ES-I3 (cell line): Measurements from ENCODE around the gene CBFA2T2.
A peak's percentile ranks its signal among the peaks of the same experiment; 100 is the strongest.
"Not testable (repeated sequence)": the region's sequence is repeated elsewhere in the genome, so short reads cannot be mapped to it uniquely, and the experiment has no call there.

Source experiments
- H3K36me3 ChIP-seq: 2 replicates; pipeline ENCODE4 v1.6.1; 2013; ENCODE audit warnings: mild to moderate bottlenecking, low read length, control low read depth, moderate library complexity; ENCODE audit not compliant: insufficient read depth
- H3K4me1 ChIP-seq: 2 replicates; pipeline ENCODE4 v1.6.1; 2013; ENCODE audit warnings: mild to moderate bottlenecking, control low read depth, low read length; ENCODE audit not compliant: insufficient read depth
- H3K9ac ChIP-seq: 2 replicates; pipeline ENCODE4 v1.6.1; 2013; ENCODE audit warnings: low read depth, mild to moderate bottlenecking, low read length, moderate library complexity
- H3K9me3 ChIP-seq: 2 replicates; pipeline ENCODE4 v1.6.1; 2013; ENCODE audit warnings: mild to moderate bottlenecking, low read length, moderate library complexity; ENCODE audit not compliant: control insufficient read depth, insufficient read depth

Gene CBFA2T2

DNA sequence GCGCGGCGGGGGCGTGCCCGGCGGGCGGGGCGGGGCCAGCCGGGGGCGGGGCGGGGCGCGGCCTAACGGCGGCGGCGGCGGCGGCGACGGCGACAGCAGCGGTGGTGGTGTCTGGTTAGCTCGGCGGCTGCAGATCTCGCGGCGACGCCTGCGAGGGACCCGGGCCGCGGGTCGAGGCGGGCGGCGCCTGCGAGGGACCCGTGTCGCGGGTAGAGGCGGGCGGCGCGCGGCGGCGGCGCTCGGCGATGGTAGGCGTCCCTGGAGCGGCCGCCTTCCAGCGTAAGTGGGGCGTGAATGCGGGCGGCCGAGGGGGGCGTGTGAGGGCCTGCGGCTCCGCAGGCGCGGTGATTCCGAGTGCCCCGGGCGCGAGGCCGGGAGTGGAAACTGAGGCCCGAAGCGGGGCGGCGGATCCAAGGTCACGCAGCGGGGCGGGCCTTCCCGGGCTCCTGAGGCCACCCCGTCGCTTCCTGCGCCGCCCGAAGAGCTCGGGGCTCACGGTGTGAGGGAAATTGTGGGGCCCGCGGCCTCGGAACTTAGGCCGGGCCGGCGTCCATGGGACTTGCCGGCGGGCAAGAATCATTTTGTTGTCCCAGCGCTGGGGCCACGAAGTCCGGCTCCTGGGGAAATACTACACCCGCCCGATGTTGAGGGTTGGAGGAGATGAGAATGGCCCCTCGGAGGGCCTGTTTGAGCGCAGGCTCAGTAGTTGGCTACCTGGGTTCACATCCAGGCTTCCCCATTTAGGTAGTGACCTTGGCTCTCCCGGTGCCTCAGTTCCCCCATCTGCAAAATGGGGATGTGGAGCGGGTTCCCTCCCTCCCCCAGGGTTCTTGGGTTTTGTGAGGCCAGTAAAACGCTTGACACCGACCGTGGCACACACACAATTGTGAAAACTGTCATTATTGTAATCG is at the start of gene CBFA2T2:
TSS of gene CBFA2T2 (plus strand) at position 74 of the 911 bp plus-strand sequence. CDS start at position 246, 172 bp downstream.
- Histone ChIP-seq H3K4me1 (no peaks in the 10 kb centered on the region; the same call in 1 of the 2 replicates), H3K9ac (peak within 1 kb of the TSS; percentile 97), H3K9me3 (no peaks in the 10 kb centered on the region), H3K36me3 (no peaks in the 10 kb centered on the region)

DNA sequence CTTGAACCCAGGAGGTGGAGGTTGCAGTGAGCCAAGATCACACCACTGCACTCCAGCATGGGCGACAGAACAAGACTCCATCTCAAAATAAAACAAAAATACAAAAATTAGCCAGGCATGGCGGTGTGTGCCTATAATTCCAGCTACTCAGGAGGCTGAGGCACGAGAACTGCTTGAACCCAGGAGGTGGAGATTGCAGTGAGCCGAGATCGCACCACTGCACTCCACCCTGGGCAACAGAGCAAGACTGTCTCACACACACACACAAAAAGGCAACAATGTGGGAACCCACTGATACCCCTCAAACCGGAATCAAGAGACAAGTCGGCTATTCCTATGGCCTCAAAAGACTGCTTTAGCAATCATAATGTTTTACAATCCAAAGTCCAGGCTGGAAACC is 49.3 kb upstream of the CBFA2T2 start:
- H3K9me3 ChIP-seq, H3K4me1 ChIP-seq, H3K36me3 ChIP-seq, H3K9ac ChIP-seq: not testable (repeated sequence)

DNA sequence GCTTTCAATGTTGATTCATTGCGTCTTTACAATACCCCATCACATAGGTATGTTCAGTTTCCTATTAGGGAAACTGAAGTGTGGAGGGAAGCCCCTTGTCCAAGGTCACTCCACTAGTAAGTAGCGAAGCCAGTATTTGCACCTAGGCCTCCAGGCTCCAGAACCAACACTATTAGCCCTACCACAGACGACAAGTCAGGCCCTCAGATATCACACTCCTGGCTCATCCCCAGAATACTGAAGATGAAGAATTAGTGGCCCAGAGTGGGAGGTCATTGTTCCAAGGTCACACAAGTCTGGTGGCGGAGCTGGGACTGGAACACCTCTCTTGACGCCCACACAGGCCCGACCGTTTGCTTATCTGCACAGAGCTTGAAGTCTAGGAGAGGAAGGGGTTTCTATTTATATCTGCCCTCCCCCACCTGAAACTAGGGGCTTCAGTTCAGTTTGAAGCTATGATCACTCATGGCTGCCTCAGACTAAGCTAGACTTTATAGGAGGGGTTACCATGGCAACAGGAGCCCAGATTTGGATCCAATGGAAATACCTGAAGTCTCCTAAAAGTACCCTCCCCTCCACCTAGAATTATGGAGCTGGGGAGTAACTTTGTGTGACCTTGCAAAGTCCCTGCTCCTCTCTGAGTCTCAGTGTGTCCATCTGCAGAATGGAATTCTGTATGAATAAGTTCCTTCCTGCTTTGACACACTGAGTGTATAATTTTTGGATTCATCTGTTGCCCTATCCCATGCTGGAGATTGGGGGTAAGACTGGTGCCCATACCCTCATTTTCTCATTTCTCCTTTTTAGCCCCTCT is 48.5 kb upstream of the CBFA2T2 start:
- no peak overlapping the region for H3K9ac ChIP-seq
- no peaks in the 10 kb centered on the region for H3K9me3 ChIP-seq
- H3K4me1 ChIP-seq: no peaks in the 10 kb centered on the region
- no peaks in the 10 kb centered on the region for H3K36me3 ChIP-seq

DNA sequence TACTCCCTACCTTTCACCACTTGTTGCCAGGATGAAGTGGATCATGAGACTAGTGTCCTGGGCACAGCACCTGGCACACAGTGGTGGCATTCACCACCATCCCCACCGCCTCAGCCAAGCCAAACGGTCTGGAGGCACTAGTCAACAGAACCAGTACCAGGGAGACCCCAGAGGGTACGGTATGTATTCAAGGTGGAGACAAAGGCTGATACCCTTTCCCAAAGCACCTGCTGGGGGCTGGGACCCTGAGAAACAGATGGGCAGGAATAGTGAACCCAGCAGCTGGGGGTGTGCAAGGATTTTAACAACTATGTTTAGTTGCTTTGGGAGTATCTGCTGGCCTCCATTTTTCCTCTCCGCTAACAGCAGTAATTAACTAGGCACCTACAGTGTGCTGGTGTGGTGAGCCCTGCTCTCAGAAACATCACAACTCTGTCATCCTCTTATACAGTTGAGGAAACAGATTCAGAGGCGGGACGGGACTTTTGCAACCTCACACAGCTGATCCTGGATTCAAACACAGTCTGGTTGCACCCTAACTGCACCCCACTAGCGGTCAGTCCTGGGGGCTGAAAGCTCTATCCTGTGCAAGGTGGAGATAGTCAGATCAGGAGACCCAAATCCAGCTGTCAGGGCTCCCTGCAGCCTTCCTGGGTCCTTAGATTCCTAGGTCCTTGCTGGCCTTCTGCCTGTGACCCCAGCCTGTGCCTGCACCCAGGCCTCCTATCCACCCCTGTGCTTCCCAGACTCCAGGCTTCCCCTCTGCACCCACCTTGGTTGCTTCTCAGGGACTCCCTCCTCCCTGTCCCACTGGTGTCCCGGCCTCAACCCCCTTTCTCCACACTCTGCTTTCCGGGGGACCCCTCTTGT is 47.5 kb upstream of the CBFA2T2 start:
- H3K9ac ChIP-seq: peak overlapping the region; percentile 87; the same call in 1 of the 2 replicates
- H3K36me3 ChIP-seq: no peaks in the 10 kb centered on the region
- H3K4me1 ChIP-seq: no peaks in the 10 kb centered on the region
- H3K9me3 ChIP-seq: no peaks in the 10 kb centered on the region

DNA sequence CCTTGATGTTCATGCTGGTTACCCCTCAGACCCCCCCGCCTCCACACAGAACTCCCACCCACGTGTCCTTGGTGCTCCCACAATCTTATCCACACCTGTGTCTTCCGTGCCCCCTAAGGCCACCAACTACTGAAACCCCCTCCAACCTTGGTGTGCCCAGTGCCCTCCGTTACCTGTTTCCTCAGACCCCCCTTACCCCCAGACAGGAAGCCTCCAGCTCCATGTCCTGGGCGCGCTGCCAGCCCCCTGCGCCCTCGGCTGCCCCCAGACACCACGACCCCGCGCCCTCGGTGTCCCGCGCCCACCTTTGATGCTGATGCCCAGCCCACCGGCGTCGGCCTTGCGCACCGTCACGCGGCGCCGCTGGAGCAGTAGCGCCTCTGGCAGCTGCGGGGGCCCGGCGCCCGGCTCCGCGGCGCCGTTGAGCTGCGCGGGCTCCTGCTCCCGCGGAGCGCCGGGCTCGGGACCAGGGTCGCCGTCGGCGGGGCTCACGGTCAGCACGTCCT is 46.8 kb upstream of the CBFA2T2 start:
- Histone ChIP-seq H3K4me1 (no peaks in the 10 kb centered on the region), H3K36me3 (no peaks in the 10 kb centered on the region), H3K9me3 (no peaks in the 10 kb centered on the region), H3K9ac (peak overlapping the region; percentile 87)

DNA sequence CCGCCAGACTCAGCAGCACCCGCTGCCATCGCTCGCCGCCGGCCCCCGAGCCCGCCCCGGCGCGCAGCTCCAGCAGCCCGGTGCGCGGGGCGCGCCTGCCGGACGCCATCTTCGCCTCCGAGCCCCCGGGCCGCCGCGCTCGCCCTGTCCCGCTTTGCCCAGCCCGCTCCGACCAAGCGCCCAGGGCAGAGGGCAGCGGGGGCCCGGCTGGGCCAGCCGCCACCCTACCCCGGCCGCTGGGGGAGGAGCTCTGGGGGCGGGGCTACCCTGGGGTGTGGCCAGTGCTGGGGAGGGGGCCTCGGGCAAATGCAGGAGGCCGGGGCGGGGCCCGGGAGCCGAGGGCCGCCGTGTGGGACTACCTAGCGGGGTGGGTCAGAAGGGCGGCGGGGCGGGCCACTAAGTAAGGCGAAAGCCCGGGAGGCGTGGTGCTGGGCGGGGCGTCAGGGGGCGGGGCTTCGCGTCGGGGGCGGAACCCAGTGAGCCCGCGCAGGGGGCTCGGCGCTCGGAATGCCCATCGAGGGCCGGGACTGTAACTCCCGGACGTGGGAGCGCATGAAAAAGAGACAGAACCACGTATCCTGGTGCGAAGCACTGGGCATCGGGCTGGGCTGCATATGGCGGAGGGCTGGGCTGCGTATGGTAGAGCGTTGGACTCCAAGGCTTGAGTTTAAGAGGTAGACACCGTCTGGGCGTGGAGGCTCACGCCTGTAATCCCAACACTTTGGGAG is 46.2 kb upstream of the CBFA2T2 start, which contains the start of gene SNTA1:
TSS of gene SNTA1 (minus strand) at position 252 of the 728 bp plus-strand sequence. CDS start at position 109, 143 bp downstream.
- no peaks in the 10 kb centered on the region for H3K9me3 ChIP-seq
- H3K9ac ChIP-seq: peak within 1 kb of the TSS; percentile 87
- no peaks in the 10 kb centered on the region for H3K4me1 ChIP-seq
- H3K36me3 ChIP-seq: no peaks in the 10 kb centered on the region

DNA sequence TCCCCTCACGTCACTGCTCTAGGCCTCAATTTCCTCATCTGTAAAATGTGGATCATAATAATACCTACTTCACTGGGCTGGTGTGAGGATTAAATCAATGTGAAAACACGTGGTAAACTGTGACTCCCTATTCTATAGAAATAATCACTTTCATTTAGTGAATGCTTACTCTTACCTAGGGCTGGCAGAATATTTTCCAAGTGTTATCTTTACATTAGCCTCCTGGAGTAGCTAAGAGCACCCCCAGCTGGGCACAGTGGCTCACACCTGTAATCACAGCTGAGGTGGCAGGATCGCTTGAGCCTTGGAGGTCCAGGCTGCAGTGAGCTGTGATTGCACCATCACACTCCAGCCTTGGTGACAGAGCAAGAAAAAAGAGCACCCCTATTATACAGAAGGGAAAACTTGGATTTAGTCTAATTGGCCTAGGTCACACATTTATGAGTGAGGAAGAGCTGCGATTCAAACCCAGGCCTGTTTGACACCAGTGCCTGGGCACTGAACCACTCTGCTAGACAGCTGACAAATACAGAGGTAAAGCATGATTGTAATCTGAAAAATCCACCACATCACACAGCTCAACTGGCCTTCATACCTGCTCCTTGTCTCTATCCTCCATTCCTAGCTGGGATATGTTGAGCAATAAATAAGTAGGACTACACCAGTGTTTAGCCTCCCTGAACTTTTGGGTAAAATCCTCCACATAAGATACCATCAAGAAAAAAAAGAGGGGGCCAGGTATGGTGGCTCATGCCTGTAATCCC is 44.9 kb upstream of the CBFA2T2 start:
- H3K9me3 ChIP-seq: no peaks in the 10 kb centered on the region
- peak overlapping the region; percentile 72; the same call in 1 of the 2 replicates for H3K9ac ChIP-seq
- H3K4me1 ChIP-seq: no peaks in the 10 kb centered on the region
- no peaks in the 10 kb centered on the region for H3K36me3 ChIP-seq

DNA sequence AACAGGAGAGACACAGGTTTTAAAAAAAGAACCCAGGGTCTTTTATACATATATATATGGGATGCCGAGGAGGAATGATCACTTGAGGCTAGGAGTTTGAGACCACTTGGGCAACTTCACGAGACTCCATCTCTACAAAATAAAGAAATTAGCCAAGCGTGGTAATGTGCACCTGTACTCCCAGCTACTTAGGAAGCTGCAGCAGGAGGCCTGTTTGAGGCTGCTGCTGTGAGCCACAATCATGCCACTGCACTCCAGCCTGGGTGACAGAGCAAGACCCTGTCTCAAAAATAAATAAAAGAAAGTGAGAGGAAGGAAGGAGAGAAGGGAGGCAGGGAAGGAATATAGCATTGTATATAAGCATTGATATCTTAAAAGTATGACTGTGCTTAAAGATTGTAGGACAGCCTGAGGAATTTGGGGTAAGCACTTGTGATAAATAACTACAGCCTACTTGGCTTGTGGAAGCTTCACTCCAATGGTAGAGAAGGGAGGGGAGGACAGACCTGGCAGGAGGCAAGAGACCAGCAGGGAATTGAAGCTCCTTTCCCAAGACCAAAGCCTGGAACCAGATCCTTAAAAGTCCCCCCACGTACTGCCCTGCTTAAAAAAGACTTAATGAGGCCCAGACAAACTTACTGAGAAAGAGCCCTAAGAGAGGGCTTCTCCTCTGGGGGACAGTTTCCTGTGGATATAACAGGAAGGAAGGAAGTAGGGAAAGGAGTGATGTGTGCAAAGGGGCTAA is 43.8 kb upstream of the CBFA2T2 start:
- H3K36me3 ChIP-seq: no peaks in the 10 kb centered on the region
- no peaks in the 10 kb centered on the region for H3K9me3 ChIP-seq
- no peak overlapping the region for H3K9ac ChIP-seq
- H3K4me1 ChIP-seq: no peaks in the 10 kb centered on the region

DNA sequence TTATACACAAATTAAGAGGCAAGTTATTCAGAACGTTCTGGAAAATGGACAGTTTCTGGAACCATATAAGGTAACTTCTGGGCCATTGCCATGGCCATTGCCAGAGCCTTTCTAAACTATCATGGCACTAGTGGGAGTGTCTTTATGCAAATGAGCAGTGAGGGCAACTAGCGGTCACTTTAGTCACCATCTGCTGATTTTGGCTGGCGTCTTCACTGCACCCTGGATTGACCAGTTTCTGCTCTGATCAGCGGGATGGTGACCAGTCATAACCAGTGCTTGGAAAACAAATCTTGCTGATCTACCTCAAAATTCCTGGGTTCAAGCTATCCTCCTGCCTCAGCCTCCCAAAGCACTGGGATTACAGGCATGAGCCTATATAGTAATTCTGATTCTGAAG is 39.0 kb upstream of the CBFA2T2 start:
- H3K9ac ChIP-seq: no peak overlapping the region
- no peaks in the 10 kb centered on the region for H3K36me3 ChIP-seq
- no peaks in the 10 kb centered on the region for H3K4me1 ChIP-seq
- H3K9me3 ChIP-seq: no peaks in the 10 kb centered on the region

DNA sequence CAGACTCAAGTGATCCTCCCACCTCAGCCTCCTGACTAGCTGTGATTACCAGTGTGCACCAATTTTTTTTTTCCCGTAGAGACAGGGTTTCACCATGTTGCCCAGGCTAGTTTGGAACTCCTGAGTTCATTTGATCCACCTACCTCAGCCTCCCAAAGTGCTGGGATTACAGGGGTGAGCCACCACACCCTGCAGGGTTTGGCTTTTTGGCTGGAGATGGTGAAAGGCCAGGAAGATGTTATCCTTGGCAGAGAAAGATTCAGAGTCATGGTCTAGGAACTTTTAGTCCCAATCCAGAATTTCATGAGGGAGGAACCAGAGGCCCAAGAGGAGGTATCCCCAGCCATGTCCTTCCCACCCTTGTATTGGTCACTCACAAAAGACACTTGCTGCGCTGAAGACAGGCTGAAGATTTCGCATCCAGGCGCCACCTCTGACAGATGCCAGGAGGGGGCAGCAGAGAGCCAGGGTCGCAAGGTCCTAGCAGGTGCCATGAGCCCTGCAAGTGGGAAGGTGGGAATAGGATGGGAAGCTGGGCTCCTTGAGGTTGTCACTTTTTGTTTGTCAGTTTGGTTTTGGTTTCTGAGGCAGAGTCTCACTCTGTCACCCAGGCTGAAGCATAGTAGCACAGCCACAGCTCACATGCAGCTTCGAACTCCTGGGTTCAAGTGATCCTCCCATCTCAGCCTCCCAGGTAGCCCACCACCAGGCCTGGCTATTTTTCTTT is 32.8 kb upstream of the CBFA2T2 start:
- not testable (repeated sequence) for H3K9ac ChIP-seq, H3K36me3 ChIP-seq, H3K4me1 ChIP-seq, H3K9me3 ChIP-seq

DNA sequence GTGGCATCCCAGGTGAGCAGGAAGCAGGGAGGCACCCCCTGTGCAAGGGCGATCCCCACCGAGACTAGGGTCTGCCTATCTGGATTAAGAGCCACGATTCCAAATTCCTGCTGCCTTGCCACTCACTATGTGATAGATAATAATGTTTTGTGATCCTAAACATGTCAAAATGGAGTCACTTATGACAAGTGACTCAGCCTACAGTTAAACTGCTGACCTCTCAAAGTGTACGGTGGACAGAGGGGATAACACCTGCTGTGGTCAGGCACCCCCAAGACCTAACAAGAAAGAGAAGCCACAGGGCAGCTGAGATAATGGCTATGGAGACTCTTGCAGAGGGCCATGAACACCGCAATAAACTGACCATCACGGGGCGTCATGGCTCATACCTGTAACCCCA is 30.3 kb upstream of the CBFA2T2 start:
- no peak overlapping the region for H3K9ac ChIP-seq
- H3K9me3 ChIP-seq: no peaks in the 10 kb centered on the region
- no peaks in the 10 kb centered on the region for H3K36me3 ChIP-seq
- no peaks in the 10 kb centered on the region; the same call in 1 of the 2 replicates for H3K4me1 ChIP-seq

DNA sequence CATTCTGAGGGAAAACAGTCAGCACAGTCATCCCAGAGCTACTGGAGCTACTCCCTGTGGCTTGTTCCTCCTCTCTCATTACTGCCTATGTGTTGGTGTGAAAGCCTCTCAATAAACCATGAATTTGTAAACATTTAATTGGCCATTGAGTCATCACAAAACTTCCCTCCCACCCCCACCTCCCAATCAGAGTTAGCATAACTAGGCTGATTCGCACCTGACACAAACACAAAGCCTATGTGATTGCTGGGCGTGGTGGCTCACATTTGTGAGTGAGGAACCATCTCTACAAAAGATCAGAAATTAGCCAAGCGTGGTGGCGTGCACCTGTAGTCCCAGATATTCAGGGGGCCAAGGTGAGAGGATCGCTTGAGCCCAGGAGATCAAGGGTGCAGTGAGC is 29.2 kb upstream of the CBFA2T2 start:
- Histone ChIP-seq H3K9ac (no peak overlapping the region), H3K4me1 (no peaks in the 10 kb centered on the region; the same call in 1 of the 2 replicates), H3K9me3 (no peaks in the 10 kb centered on the region), H3K36me3 (no peaks in the 10 kb centered on the region)
